IPS DF 6.9 (cell line): ENCODE data around the gene DCAF15.

ENCODE experiments used
- DNase-seq: peaks from one replicate; pipeline ENCODE4 v3.0.0-alpha.2; 2013; ENCODE audit warnings: low read depth, low spot score
- H3K27ac ChIP-seq: one replicate; pipeline ENCODE4 v1.5.1; 2013; ENCODE audit warnings: low read length, control low read depth
- H3K27me3 ChIP-seq: 2 replicates; pipeline ENCODE4 v1.6.1; 2013; ENCODE audit warnings: mild to moderate bottlenecking, low read length; ENCODE audit not compliant: control insufficient read depth, insufficient read depth
- H3K36me3 ChIP-seq: 2 replicates; pipeline ENCODE4 v1.6.1; 2013; ENCODE audit warnings: low read length; ENCODE audit not compliant: control insufficient read depth, insufficient read depth
- H3K4me1 ChIP-seq: 2 replicates; pipeline ENCODE4 v1.6.1; 2013; ENCODE audit warnings: low read length; ENCODE audit not compliant: control insufficient read depth, insufficient read depth
- H3K4me3 ChIP-seq: 2 replicates; pipeline ENCODE4 v1.5.1; 2013; ENCODE audit warnings: mild to moderate bottlenecking, low read length
- H3K9me3 ChIP-seq: 2 replicates; pipeline ENCODE4 v1.6.1; 2013; ENCODE audit warnings: low read length, inconsistent platforms; ENCODE audit not compliant: control insufficient read depth, insufficient read depth
- WGBS: extraction: QIAGEN DNeasy Blood & Tissue Kit; methylation state at CpG from one replicate; pipeline ENCODE4 v1.1.7; 2013; ENCODE audit warnings: mixed read lengths, missing lambda C conversion rate; ENCODE audit not compliant: insufficient read length, insufficient coverage; 5-methylcytosine and 5-hydroxymethylcytosine counted together

Gene DCAF15

DNA sequence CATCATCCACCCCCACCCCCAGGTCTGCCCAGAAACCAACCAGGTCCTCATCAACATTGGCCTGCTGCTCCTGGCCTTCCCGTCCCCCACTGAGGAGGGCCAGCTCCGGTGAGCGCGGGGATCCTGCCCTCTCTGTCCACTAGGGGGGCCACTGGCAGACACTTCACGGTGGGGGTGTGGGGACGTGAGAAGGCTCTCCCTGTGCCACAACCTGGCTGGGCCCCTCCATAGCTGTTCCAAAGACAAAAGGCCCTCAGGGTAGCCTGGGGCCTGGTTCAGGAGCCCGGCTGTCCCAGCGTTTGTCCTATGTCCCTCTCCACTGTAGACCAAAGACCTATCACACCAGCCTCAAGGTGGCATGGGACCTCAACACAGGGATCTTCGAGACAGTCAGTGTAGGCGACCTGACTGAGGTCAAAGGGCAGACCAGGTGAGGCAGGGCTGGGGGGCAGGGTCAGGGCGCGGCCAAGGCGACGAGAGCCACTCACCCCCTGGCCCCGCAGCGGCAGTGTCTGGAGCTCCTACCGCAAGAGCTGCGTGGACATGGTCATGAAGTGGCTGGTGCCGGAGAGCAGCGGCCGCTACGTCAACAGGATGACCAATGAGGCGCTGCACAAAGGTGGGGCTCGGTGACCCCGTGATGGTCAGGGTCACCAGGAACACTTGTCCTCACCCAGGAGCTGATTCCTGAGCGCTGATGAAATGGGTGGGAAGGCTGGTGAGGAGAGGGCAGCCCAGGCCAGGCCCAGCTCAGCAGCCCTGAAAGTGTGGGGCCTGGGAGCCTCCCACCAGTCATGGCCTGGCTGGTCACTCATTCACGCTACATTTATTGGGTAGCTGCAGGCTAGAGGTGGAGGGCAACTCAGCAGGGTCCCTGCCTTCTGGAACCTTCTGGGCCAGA, 7.9 kb downstream of the DCAF15 start:
- no CpG with 5 or more reads among the region's 27 CpGs for WGBS
- Histone ChIP-seq H3K4me3 (no peak overlapping the region), H3K36me3 (peaks cover 35% of the 10 kb centered on the region), H3K9me3 (no peaks in the 10 kb centered on the region), H3K4me1 (no peaks in the 10 kb centered on the region), H3K27me3 (no peaks in the 10 kb centered on the region), H3K27ac (no peak overlapping the region)
- no peak for DNase-seq

DNA sequence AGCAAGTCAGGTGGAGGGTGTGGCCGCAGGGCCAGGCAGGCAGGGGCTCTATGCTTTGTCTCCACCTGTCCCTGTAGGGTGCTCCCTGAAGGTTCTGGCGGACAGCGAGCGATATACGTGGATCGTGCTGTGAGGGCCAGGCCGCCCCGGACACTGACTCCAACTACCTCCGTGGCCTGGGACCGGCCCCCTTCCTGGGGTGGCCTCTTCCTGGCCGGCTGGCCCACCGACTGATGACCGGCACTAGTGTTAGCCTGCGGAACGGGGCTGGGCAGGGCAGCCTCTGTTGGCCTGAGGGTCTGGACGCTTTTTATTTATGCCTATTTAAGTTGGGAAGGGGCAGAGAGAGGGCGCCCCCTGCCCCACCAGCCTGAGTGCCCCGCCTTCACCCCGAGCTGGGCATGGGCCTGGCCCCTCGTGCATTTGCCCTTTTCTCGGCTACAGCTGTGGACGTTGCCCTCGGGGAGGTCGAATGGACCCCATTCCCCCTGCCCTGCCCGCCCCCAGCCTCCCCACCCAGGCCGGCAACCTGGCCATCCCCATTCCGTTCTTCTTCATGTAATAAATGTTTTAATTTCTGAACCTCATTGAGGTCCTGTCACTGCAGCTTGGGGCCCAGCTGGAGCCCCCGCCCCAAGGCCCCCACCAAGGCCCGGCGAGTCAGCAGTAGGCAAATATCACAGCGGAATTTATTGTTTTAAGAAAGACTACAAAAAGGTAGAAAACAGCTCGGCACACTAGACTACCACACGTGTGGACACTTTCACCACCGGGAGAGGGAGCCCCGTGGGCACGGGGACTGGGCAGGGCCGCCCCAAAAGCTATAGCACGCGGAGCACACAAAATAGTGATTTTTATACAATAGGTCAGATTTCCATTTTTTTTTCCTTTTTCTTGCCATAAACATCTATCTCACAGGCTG, 8.8 kb downstream of the DCAF15 start:
- Histone ChIP-seq H3K9me3 (no peaks in the 10 kb centered on the region), H3K4me1 (no peaks in the 10 kb centered on the region), H3K4me3 (no peak overlapping the region), H3K27me3 (no peaks in the 10 kb centered on the region), H3K27ac (no peak overlapping the region), H3K36me3 (peaks cover 29% of the 10 kb centered on the region)
- WGBS: no CpG with 5 or more reads among the region's 39 CpGs
- DNase-seq: no peak

DNA sequence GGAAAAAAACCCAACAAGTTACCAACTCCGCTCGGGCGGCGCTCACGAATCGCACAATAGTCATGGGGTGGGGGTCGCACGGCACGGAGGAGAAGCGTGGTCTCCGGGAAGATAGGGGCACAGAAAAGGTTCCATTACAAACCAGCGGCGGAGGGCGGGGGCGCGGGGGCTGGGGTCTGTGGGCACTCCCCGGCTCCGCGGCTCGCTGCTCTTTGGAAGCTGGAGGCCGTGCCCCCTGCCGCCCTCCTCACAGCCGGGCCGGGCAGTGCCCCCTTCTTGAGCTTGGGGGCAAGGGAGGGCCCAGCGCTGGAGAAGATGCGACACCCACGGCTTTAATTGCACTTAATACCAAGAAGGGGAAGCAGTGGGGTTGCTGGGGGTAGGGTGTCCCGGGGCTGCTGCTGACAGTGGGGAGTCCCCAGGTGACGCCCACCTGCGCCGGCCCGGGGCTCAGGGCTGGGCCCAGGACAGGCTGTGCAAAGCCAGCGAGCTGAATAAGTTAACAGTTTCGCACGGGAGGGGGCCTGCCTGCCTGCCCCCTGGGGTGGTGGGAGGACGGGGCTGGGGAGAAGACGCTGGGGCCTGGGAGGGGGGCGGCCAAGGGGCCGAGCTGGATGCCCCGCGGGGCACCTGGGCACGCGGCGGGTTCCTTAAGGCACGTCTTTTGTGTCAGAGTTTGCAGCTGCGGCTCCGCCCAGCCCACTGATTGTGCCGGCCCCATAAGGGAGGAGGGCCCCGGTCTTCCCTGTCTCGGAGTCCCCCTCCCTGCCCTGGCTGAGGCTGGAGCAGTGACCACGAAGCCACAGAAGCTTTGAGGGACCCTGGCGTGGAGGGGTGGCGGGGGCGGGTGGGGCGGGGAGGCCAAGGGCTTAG, 9.8 kb downstream of the DCAF15 start:
- peak overlapping the region; percentile 25; the same call in 1 of the 2 replicates for H3K4me3 ChIP-seq
- H3K9me3 ChIP-seq: no peaks in the 10 kb centered on the region
- H3K27me3 ChIP-seq: no peaks in the 10 kb centered on the region
- no CpG with 5 or more reads among the region's 55 CpGs for WGBS
- H3K4me1 ChIP-seq: no peaks in the 10 kb centered on the region
- DNase-seq: no peak
- H3K27ac ChIP-seq: no peak overlapping the region
- peaks cover 25% of the 10 kb centered on the region for H3K36me3 ChIP-seq

DNA sequence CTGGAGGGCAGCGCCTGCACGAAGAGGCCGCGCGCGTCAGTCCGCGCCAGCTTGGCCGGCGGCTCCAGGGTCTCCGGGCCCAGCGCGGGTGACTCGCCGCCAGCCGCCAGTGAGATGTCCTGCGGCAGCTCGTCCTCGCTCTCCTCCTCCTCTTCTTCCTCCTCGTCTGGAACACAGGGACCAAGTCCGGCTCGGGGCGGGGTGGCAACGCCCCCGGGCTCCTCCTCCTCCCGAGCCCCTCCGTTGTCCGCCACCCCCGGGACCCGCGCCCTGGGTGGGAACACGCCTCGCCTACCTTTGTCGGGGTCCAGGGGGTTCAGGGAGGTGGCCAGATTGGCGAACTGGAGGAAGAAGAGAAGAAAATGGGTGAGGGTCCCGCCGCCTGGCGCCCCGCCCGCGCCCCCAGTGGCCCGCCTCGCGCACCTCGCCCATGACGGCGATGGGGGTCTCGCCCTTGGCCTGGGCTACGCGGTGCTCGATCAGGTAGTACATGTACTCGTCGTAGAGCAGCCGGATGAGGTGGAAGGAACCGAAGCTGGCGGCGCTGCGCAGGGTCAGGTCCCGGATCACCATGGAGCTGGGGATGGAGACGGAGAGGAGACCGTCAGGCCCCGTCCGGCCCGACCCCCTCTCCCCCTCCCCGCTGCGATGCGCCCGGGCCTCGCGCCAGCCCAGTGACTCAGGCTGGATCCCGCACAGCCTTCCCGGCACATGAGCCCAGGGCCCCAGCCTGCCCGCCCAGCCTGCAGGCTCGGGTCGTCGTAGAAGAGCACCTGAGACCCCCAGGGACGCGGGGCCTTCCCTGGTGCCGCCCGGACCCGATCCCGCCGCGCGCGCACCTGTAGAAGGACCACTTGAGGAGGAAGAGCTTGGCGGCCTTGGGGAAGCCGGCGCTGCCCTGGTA, 10.6 kb downstream of the DCAF15 start:
- no CpG with 5 or more reads among the region's 89 CpGs for WGBS
- Histone ChIP-seq H3K36me3 (peaks cover 28% of the 10 kb centered on the region), H3K9me3 (no peaks in the 10 kb centered on the region), H3K27me3 (no peaks in the 10 kb centered on the region), H3K4me3 (peak overlapping the region; percentile 51; the same call in 1 of the 2 replicates), H3K27ac (no peak overlapping the region), H3K4me1 (no peaks in the 10 kb centered on the region)
- DNase-seq: no peak

DNA sequence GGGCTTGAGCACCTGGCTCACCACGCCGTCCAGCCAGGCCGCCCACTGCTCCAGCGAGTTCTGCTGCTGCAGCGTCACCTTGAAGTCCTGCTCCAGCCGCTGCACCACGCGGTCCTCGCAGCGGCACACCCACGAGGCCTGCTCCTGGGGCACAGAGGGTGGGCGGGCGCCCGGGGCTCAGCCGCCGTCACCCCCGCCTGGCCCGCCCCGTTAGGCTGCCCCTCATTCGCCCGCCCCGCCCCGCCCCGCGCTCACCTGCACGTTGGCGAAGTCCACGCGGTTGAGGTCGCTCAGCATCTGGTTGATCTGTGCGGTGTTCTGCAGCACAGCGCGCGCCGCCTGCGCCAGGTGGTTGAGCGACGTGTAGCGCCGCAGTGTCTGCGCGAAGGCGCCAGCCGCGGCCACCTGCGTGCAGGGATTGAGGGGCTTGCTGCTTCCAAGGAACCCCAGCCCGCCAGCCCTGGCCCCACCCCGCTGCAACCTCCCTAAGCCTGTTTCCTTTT, 11.3 kb downstream of the DCAF15 start:
- Histone ChIP-seq H3K27ac (no peak overlapping the region), H3K9me3 (no peaks in the 10 kb centered on the region), H3K36me3 (peaks cover 32% of the 10 kb centered on the region), H3K4me3 (peak overlapping the region; percentile 51; the same call in 1 of the 2 replicates), H3K4me1 (no peaks in the 10 kb centered on the region), H3K27me3 (no peaks in the 10 kb centered on the region)
- no CpG with 5 or more reads among the region's 48 CpGs for WGBS
- no peak for DNase-seq

DNA sequence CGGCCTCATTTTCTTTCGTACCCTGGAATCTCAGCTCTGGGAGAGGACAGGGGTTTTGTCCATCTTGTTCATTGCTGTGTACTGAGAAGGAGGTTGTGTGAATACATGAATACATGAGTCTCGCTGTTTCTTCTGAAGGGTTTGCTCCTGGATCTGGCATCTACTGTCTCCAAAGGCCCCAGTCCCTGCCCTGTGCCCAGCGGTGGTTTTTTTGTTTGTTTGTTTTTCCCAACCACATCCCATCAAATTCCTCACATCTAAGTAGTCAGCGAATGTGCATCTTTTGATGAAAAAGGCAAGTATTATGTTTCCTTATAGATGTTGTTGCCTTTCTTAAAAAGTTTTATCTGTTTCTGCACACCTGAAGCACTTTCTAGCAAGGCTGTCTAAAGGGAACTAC, 12.5 kb downstream of the DCAF15 start:
- WGBS: no CpG with 5 or more reads among the region's 5 CpGs
- H3K27ac ChIP-seq: no peak overlapping the region
- no peak overlapping the region for H3K4me3 ChIP-seq
- no peaks in the 10 kb centered on the region for H3K27me3 ChIP-seq
- H3K4me1 ChIP-seq: no peaks in the 10 kb centered on the region
- peaks cover 33% of the 10 kb centered on the region for H3K36me3 ChIP-seq
- no peak for DNase-seq
- no peaks in the 10 kb centered on the region for H3K9me3 ChIP-seq

DNA sequence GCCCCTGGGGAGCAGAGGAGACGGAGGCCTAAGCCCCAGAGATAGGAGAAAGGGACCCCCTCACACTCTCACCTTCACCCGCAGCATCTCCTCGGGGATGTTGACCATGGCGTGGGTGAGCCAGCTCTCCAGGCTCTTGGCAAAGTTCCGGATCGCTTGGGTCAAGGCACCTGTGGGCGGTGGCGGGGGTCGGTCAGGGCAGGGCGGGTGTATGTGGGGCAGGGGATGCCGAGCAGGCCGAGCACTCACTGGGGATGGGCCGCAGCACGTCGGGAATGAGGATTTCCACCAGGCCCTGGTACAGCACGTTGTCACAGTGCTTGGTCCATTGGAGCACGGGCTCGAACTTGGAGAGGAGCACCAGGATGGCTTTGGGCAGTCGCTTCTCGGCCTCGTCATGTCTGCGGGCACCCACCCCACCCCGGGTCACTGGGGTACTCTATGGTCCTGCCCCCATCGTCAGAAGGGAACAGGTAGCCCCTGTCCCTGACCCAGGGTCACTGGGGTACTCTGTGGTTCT, 13.1 kb downstream of the DCAF15 start:
- H3K36me3 ChIP-seq: peaks cover 30% of the 10 kb centered on the region
- no peaks in the 10 kb centered on the region for H3K9me3 ChIP-seq
- no peaks in the 10 kb centered on the region for H3K27me3 ChIP-seq
- no peaks in the 10 kb centered on the region for H3K4me1 ChIP-seq
- no peak overlapping the region for H3K27ac ChIP-seq
- DNase-seq: no peak
- no peak overlapping the region for H3K4me3 ChIP-seq
- no CpG with 5 or more reads among the region's 24 CpGs for WGBS

DNA sequence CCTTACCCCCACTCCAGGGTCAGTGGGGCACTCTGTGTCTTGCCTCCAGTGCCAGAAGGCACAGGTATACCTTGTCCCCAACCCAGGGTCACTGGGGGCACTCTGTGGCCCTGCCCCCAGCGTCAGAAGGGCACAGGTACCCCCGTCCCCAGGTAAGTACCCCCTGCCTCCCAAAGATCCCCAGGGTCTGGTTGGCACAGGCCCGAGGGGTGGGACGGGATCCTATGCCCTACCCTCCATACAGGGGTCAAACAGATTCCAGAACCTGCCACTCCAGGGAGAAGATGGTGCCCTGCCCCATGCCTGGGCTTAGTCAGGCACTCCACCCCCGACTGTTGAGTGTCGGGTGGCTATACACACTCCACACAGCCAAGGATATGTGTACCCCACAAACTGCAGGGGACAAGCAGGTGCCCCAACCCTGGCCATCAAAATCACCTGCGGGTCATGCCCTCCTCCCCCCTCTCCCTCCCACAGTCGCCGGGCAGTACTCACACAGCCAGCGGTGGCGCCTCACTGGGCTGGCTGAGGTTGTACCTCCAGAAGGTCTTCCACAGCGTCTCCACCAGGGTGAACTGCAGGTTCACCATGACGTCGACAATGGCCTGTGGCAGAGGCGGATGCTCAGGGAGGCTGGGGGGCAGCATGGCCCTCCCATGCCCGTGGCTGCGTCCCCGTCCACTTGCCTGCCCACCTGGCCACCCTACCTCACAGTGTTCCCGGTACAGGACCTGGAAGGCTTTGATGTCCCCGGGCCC, 13.8 kb downstream of the DCAF15 start:
- no peak overlapping the region for H3K27ac ChIP-seq
- no peaks in the 10 kb centered on the region for H3K27me3 ChIP-seq
- peaks cover 24% of the 10 kb centered on the region for H3K36me3 ChIP-seq
- no peaks in the 10 kb centered on the region for H3K4me1 ChIP-seq
- no peak for DNase-seq
- H3K4me3 ChIP-seq: no peak overlapping the region
- no CpG with 5 or more reads among the region's 20 CpGs for WGBS
- H3K9me3 ChIP-seq: no peaks in the 10 kb centered on the region
